Eye (tissue), 1 donor: Measurements from ENCODE around the gene SSH2.
"Not testable (repeated sequence)": the region's sequence is repeated elsewhere in the genome, so short reads cannot be mapped to it uniquely, and the experiment has no call there.

Experiments used
- DNase-seq: peaks from one replicate; pipeline ENCODE4 v3.0.0-alpha.2; 2015

Gene SSH2

GRCh38 chr17:29870836-29871465 lies 59.1 kb downstream of the SSH2 start:
- peak; percentile 48 for DNase-seq

GRCh38 chr17:29867643-29868181 lies 62.3 kb downstream of the SSH2 start:
- peak; percentile 40 for DNase-seq

- DNase-seq: no peak
Measured at GRCh38 chr17:29866746-29867404, 63.2 kb downstream of the SSH2 start.

- DNase-seq: no peak
Measured at GRCh38 chr17:29864615-29865014, 65.4 kb downstream of the SSH2 start.

- DNase-seq: not testable (repeated sequence)
Measured at GRCh38 chr17:29864123-29864522, 65.9 kb downstream of the SSH2 start.

GRCh38 chr17:29862951-29863350 lies 67.1 kb downstream of the SSH2 start:
- DNase-seq: no peak

GRCh38 chr17:29862127-29862526 lies 67.9 kb downstream of the SSH2 start:
- no peak for DNase-seq

GRCh38 chr17:29859445-29859844 lies 70.6 kb downstream of the SSH2 start:
- DNase-seq: not testable (repeated sequence)

GRCh38 chr17:29857823-29858222 lies 72.2 kb downstream of the SSH2 start:
- no peak for DNase-seq

- DNase-seq: not testable (repeated sequence)
Measured at GRCh38 chr17:29857105-29857504, 72.9 kb downstream of the SSH2 start.

- no peak for DNase-seq
Measured at GRCh38 chr17:29855686-29856085, 74.3 kb downstream of the SSH2 start.

GRCh38 chr17:29848737-29849136 lies 81.3 kb downstream of the SSH2 start:
- no peak for DNase-seq

- peak; percentile 76 for DNase-seq
Measured at GRCh38 chr17:29847527-29848400, 82.3 kb downstream of the SSH2 start.

- no peak for DNase-seq
Measured at GRCh38 chr17:29847118-29847517, 82.9 kb downstream of the SSH2 start.

- no peak for DNase-seq
Measured at GRCh38 chr17:29846298-29846697, 83.7 kb downstream of the SSH2 start.

- DNase-seq: peak; percentile 75
Measured at GRCh38 chr17:29844339-29845048, 85.5 kb downstream of the SSH2 start.

- DNase-seq: no peak
Measured at GRCh38 chr17:29840884-29841283, 89.1 kb downstream of the SSH2 start.

GRCh38 chr17:29839656-29840055 lies 90.4 kb downstream of the SSH2 start:
- DNase-seq: no peak

GRCh38 chr17:29838961-29839360 lies 91.1 kb downstream of the SSH2 start:
- DNase-seq: peak; percentile 80

- DNase-seq: no peak
Measured at GRCh38 chr17:29837531-29837930, 92.5 kb downstream of the SSH2 start.

GRCh38 chr17:29836643-29837042 lies 93.4 kb downstream of the SSH2 start:
- DNase-seq: no peak

- no peak for DNase-seq
Measured at GRCh38 chr17:29835435-29836351, 94.3 kb downstream of the SSH2 start.
